Neuronal stem cell (in vitro differentiated cells): ENCODE measurements around the gene MTR.

ENCODE experiments used
- DNase-seq: peaks from one replicate; pipeline ENCODE4 v3.0.0-alpha.2; 2013; ENCODE audit warnings: low spot score
- H2AFZ ChIP-seq: one replicate; pipeline ENCODE4 v1.6.1; 2013; ENCODE audit warnings: mild to moderate bottlenecking, low read length, inconsistent platforms
- H2AK5ac ChIP-seq: 2 replicates; pipeline ENCODE4 v1.6.1; 2013; ENCODE audit warnings: low read depth, mild to moderate bottlenecking, inconsistent platforms, low read length, moderate library complexity, mixed read lengths
- H2BK120ac ChIP-seq: 2 replicates; pipeline ENCODE4 v1.6.1; 2013; ENCODE audit warnings: low read depth, mild to moderate bottlenecking, inconsistent platforms, low read length, moderate library complexity, mixed read lengths
- H2BK12ac ChIP-seq: one replicate; pipeline ENCODE4 v1.6.1; 2013; ENCODE audit warnings: low read length, inconsistent platforms
- H2BK15ac ChIP-seq: 2 replicates; pipeline ENCODE4 v1.6.1; 2013; ENCODE audit warnings: mild to moderate bottlenecking, low read length, inconsistent platforms, mixed read lengths
- H2BK5ac ChIP-seq: one replicate; pipeline ENCODE4 v1.6.1; 2013; ENCODE audit warnings: inconsistent platforms, mild to moderate bottlenecking, low read length, moderate library complexity
- H3K14ac ChIP-seq: one replicate; pipeline ENCODE4 v1.6.1; 2013; ENCODE audit warnings: low read length, inconsistent platforms
- H3K18ac ChIP-seq: 2 replicates; pipeline ENCODE4 v1.6.1; 2013; ENCODE audit warnings: low read length, inconsistent platforms
- H3K23ac ChIP-seq: 2 replicates; pipeline ENCODE4 v1.6.1; 2013; ENCODE audit warnings: low read depth, mild to moderate bottlenecking, mixed read lengths, low read length, inconsistent platforms; ENCODE audit not compliant: poor library complexity
- H3K27ac ChIP-seq: replicated peaks from 3 replicates; pipeline ENCODE4 v1.5.1; 2013; ENCODE audit warnings: low read length, inconsistent platforms
- H3K27me3 ChIP-seq, 3 experiments: 2 replicates each; pipeline ENCODE4 v1.6.1; 2013; ENCODE audit warnings: low read length in 3 of 3, mild to moderate bottlenecking in 2 of 3, inconsistent platforms in 1 of 3, low read depth in 1 of 3, mixed read lengths in 1 of 3, moderate library complexity in 1 of 3; ENCODE audit not compliant: control insufficient read depth in 3 of 3, insufficient read depth in 3 of 3
- H3K36me3 ChIP-seq, 2 donors: replicated peaks in 1 of 2; 2 replicates each; pipeline ENCODE4 v1.6.1; 2013; ENCODE audit warnings: low read length in 2 of 2; ENCODE audit not compliant: control insufficient read depth in 2 of 2, insufficient read depth in 2 of 2
- H3K4ac ChIP-seq: 2 replicates; pipeline ENCODE4 v1.6.1; 2013; ENCODE audit warnings: inconsistent platforms, mild to moderate bottlenecking, low read length, moderate library complexity
- H3K4me1 ChIP-seq, 2 donors: 1 replicate in 1 of 2; 2 replicates in 1 of 2; pipeline ENCODE4 v1.6.1; 2013; ENCODE audit warnings: low read length in 2 of 2, low read depth in 1 of 2; ENCODE audit not compliant: control insufficient read depth in 2 of 2, insufficient read depth in 1 of 2
- H3K4me2 ChIP-seq: one replicate; pipeline ENCODE4 v1.6.1; 2013; ENCODE audit warnings: mild to moderate bottlenecking, low read length, inconsistent platforms; ENCODE audit not compliant: insufficient read depth, poor library complexity, severe bottlenecking
- H3K4me3 ChIP-seq, 2 donors: 2 replicates each; pipeline ENCODE4 v1.5.1; 2013; ENCODE audit warnings: low read length in 2 of 2, mild to moderate bottlenecking in 2 of 2, inconsistent platforms in 1 of 2, moderate library complexity in 1 of 2
- H3K79me1 ChIP-seq: one replicate; pipeline ENCODE4 v1.6.1; 2013; ENCODE audit warnings: low read depth, mild to moderate bottlenecking, inconsistent platforms, low read length, moderate library complexity
- H3K9ac ChIP-seq: one replicate; pipeline ENCODE4 v1.6.1; 2013; ENCODE audit warnings: mild to moderate bottlenecking, low read depth, low read length, inconsistent platforms; ENCODE audit not compliant: poor library complexity
- H3K9me3 ChIP-seq, 2 donors: replicated peaks in 1 of 2; 2 replicates each; pipeline versions ENCODE3 to v1.6.1; 2013; ENCODE audit warnings: low read length in 2 of 2, mild to moderate bottlenecking in 2 of 2, inconsistent platforms in 1 of 2, low read depth in 1 of 2, mixed read lengths in 1 of 2, moderate library complexity in 1 of 2; ENCODE audit not compliant: control insufficient read depth in 2 of 2, insufficient read depth in 1 of 2
- H4K8ac ChIP-seq: one replicate; pipeline ENCODE4 v1.6.1; 2013; ENCODE audit warnings: low read depth, mild to moderate bottlenecking, inconsistent platforms, low read length, moderate library complexity
- H4K91ac ChIP-seq: one replicate; pipeline ENCODE4 v1.6.1; 2013; ENCODE audit warnings: low read length, low read depth, mild to moderate bottlenecking, inconsistent platforms; ENCODE audit not compliant: poor library complexity
- WGBS, 2 donors: extraction: QIAGEN DNeasy Blood & Tissue Kit; methylation state at CpG; one replicate each; pipeline ENCODE4 v1.1.7; 2013; ENCODE audit warnings: missing lambda C conversion rate in 2 of 2, mixed read lengths in 1 of 2; ENCODE audit not compliant: insufficient read length in 2 of 2, insufficient replicate concordance in 1 of 2; ENCODE audit errors: extremely low coverage in 2 of 2; 5-methylcytosine and 5-hydroxymethylcytosine counted together

Gene MTR

GRCh38 chr1:236812334-236813030 lies 17.4 kb downstream of the MTR start:
- no peak for DNase-seq
- no peak overlapping the region for H3K9ac ChIP-seq
- no peak overlapping the region for H4K91ac ChIP-seq
- H3K36me3 ChIP-seq: peaks cover 10 to 100% of the 10 kb centered on the region in 2 donors
- H3K4me1 ChIP-seq: no peaks in the 10 kb centered on the region
- H2AK5ac ChIP-seq: no peak overlapping the region
- no peak overlapping the region for H3K14ac ChIP-seq
- H3K9me3 ChIP-seq: no peaks in the 10 kb centered on the region
- H3K27ac ChIP-seq: no peak overlapping the region
- H2BK120ac ChIP-seq: no peak overlapping the region
- no peak overlapping the region for H3K4me3 ChIP-seq
- no peak overlapping the region for H3K23ac ChIP-seq
- H2BK12ac ChIP-seq: no peak overlapping the region
- H4K8ac ChIP-seq: no peak overlapping the region
- no CpG with 5 or more reads among the region's 5 CpGs for WGBS, 2 donors
- no peak overlapping the region for H3K18ac ChIP-seq
- H3K27me3 ChIP-seq: no peaks in the 10 kb centered on the region
- no peak overlapping the region for H2BK5ac ChIP-seq
- no peak overlapping the region for H2BK15ac ChIP-seq
- no peaks in the 10 kb centered on the region for H3K79me1 ChIP-seq
- H3K4ac ChIP-seq: no peak overlapping the region
- no peak overlapping the region for H3K4me2 ChIP-seq
- no peak overlapping the region for H2AFZ ChIP-seq

- H2BK5ac ChIP-seq: no peak overlapping the region
These were observed 20.8 kb downstream of the MTR start for GRCh38 chr1:236815941-236816340.

GRCh38 chr1:236819856-236820255 lies 24.8 kb downstream of the MTR start:
- Histone ChIP-seq H3K79me1 (no peaks in the 10 kb centered on the region), H3K9ac (no peak overlapping the region), H2BK12ac (no peak overlapping the region), H3K27ac (no peak overlapping the region), H3K18ac (no peak overlapping the region), H4K8ac (no peak overlapping the region), H2BK120ac (no peak overlapping the region), H4K91ac (no peak overlapping the region), H3K14ac (no peak overlapping the region), H3K4me2 (no peak overlapping the region), H3K36me3 (peaks cover 12 to 87% of the 10 kb centered on the region in 2 donors), H2BK5ac (no peak overlapping the region), H3K4me3 (no peak overlapping the region), H3K4me1 (peaks cover 0 to 1% of the 10 kb centered on the region in 2 donors), H3K27me3 (no peaks in the 10 kb centered on the region), H2AK5ac (no peak overlapping the region), H2AFZ (no peak overlapping the region), H3K9me3 (no peaks in the 10 kb centered on the region), H3K23ac (no peak overlapping the region), H2BK15ac (no peak overlapping the region), H3K4ac (no peak overlapping the region)
- no peak for DNase-seq
- WGBS, 2 donors: no CpG with 5 or more reads among the region's 9 CpGs

More at GRCh38 chr1:236815941-236816340, 20.8 kb downstream of the MTR start:
- no peak overlapping the region for H3K23ac ChIP-seq
- no peaks in the 10 kb centered on the region for H3K9me3 ChIP-seq
- no CpG with 5 or more reads among the region's 2 CpGs for WGBS, 2 donors
- peaks cover 0 to 1% of the 10 kb centered on the region in 2 donors for H3K4me1 ChIP-seq
- no peak overlapping the region for H3K9ac ChIP-seq
- no peak overlapping the region for H2BK120ac ChIP-seq
- H2BK15ac ChIP-seq: no peak overlapping the region
- H3K4ac ChIP-seq: no peak overlapping the region
- no peak overlapping the region for H3K4me2 ChIP-seq
- H3K14ac ChIP-seq: no peak overlapping the region
- no peaks in the 10 kb centered on the region for H3K27me3 ChIP-seq
- H3K18ac ChIP-seq: no peak overlapping the region
- no peaks in the 10 kb centered on the region for H3K79me1 ChIP-seq
- no peak for DNase-seq
- no peak overlapping the region for H2AFZ ChIP-seq
- peaks cover 12 to 100% of the 10 kb centered on the region in 2 donors for H3K36me3 ChIP-seq
- H3K4me3 ChIP-seq: no peak overlapping the region
- H4K91ac ChIP-seq: no peak overlapping the region
- H2BK12ac ChIP-seq: no peak overlapping the region
- no peak overlapping the region for H3K27ac ChIP-seq
- no peak overlapping the region for H4K8ac ChIP-seq
- no peak overlapping the region for H2AK5ac ChIP-seq

GRCh38 chr1:236821091-236821627 lies 26.1 kb downstream of the MTR start:
- Histone ChIP-seq H2BK5ac (no peak overlapping the region), H3K79me1 (no peaks in the 10 kb centered on the region), H3K9ac (no peak overlapping the region), H2BK120ac (no peak overlapping the region), H4K91ac (no peak overlapping the region), H3K14ac (no peak overlapping the region), H2BK15ac (no peak overlapping the region), H4K8ac (no peak overlapping the region), H3K18ac (no peak overlapping the region), H3K4ac (no peak overlapping the region), H3K4me2 (no peak overlapping the region), H2AFZ (no peak overlapping the region), H3K4me1 (peaks cover 0 to 1% of the 10 kb centered on the region in 2 donors), H3K9me3 (peaks cover 0 to 2% of the 10 kb centered on the region in 2 donors), H3K36me3 (peaks cover 14 to 85% of the 10 kb centered on the region in 2 donors), H3K23ac (no peak overlapping the region), H2AK5ac (no peak overlapping the region), H2BK12ac (no peak overlapping the region), H3K4me3 (no peak overlapping the region), H3K27me3 (no peaks in the 10 kb centered on the region), H3K27ac (no peak overlapping the region)
- no CpG with 5 or more reads among the region's 6 CpGs for WGBS, 2 donors
- no peak for DNase-seq
